WTC11 (cell line): ENCODE measurements around the gene CRELD1. TPM values are rescaled to one million over a fixed set of nuclear protein-coding genes. Genes with fewer than 3 reads are reported as not detected.

Source experiments
- E2F4 ChIP-seq: sonication (generic); formaldehyde crosslinking; IDR thresholded peaks from 2 replicates; pipeline ENCODE4 v1.8.1; 2022; ENCODE audit warnings: low read depth, mild to moderate bottlenecking, moderate library complexity, missing genetic modification reagents, borderline replicate concordance
- EMX1 ChIP-seq: fragments of 250-450 bp; sonication (Bioruptor Pico); IDR thresholded peaks from 2 replicates; pipeline ENCODE4 v1.8.0; 2021; ENCODE audit warnings: mild to moderate bottlenecking
- ERG ChIP-seq: fragments of 250-450 bp; sonication (Bioruptor Pico); IDR thresholded peaks from 2 replicates; pipeline ENCODE4 v1.8.0; 2021; ENCODE audit warnings: mild to moderate bottlenecking
- ESRRA ChIP-seq: sonication (generic); formaldehyde crosslinking; IDR thresholded peaks from 2 replicates; pipeline ENCODE4 v1.8.1; 2022; ENCODE audit warnings: mild to moderate bottlenecking, missing genetic modification reagents, borderline replicate concordance
- ETV6 ChIP-seq: sonication (generic); formaldehyde crosslinking; IDR thresholded peaks from 2 replicates; pipeline ENCODE4 v1.8.1; 2022; ENCODE audit warnings: mild to moderate bottlenecking, missing genetic modification reagents
- FOXK1 ChIP-seq: sonication (generic); formaldehyde crosslinking; IDR thresholded peaks from 2 replicates; pipeline ENCODE4 v1.8.0; 2022; ENCODE audit warnings: mild to moderate bottlenecking, moderate library complexity, missing genetic modification reagents
- JAZF1 ChIP-seq: fragments of 250-450 bp; sonication (Bioruptor Pico); IDR thresholded peaks from 2 replicates; pipeline ENCODE4 v1.9.0; 2021; ENCODE audit warnings: moderate library complexity, mild to moderate bottlenecking, inconsistent platforms
- MXD4 ChIP-seq: fragments of 250-450 bp; sonication (Bioruptor Pico); IDR thresholded peaks from 2 replicates; pipeline ENCODE4 v1.8.0; 2021; ENCODE audit warnings: mild to moderate bottlenecking, moderate library complexity, borderline replicate concordance
- NFYB ChIP-seq: sonication (generic); formaldehyde crosslinking; conservative IDR thresholded peaks from 2 replicates; pipeline ENCODE4 v1.8.0; 2022; ENCODE audit warnings: low read depth, missing genetic modification reagents
- NR1H2 ChIP-seq: sonication (generic); formaldehyde crosslinking; IDR thresholded peaks from 2 replicates; pipeline ENCODE4 v1.9.0; 2021; ENCODE audit warnings: mild to moderate bottlenecking, moderate library complexity, missing genetic modification reagents
- NR2C2 ChIP-seq: sonication (generic); formaldehyde crosslinking; IDR thresholded peaks from 2 replicates; pipeline ENCODE4 v1.8.0; 2022; ENCODE audit warnings: mild to moderate bottlenecking, missing genetic modification reagents
- SMAD4 ChIP-seq: sonication (generic); formaldehyde crosslinking; IDR thresholded peaks from 2 replicates; pipeline ENCODE4 v1.8.0; 2022; ENCODE audit warnings: mild to moderate bottlenecking, missing genetic modification reagents
- TEAD4 ChIP-seq: sonication (generic); formaldehyde crosslinking; IDR thresholded peaks from 2 replicates; pipeline ENCODE4 v1.8.0; 2022; ENCODE audit warnings: mild to moderate bottlenecking, missing genetic modification reagents
- USF2 ChIP-seq: sonication (generic); formaldehyde crosslinking; IDR thresholded peaks from 2 replicates; pipeline ENCODE4 v1.8.1; 2023; ENCODE audit warnings: mild to moderate bottlenecking, missing genetic modification reagents, moderate library complexity
- ZBTB21 ChIP-seq: sonication (generic); formaldehyde crosslinking; IDR thresholded peaks from 2 replicates; pipeline ENCODE4 v1.8.1; 2023; ENCODE audit warnings: mild to moderate bottlenecking, missing genetic modification reagents, borderline replicate concordance
- ZNF121 ChIP-seq: sonication (generic); formaldehyde crosslinking; IDR thresholded peaks from 2 replicates; pipeline ENCODE4 v1.8.0; 2023; ENCODE audit warnings: missing genetic modification reagents
- ZNF232 ChIP-seq: sonication (generic); formaldehyde crosslinking; IDR thresholded peaks from 2 replicates; pipeline ENCODE4 v1.8.0; 2022; ENCODE audit warnings: mild to moderate bottlenecking, missing genetic modification reagents
- ZNF281 ChIP-seq: sonication (generic); formaldehyde crosslinking; IDR thresholded peaks from 2 replicates; pipeline ENCODE4 v1.8.0; 2023; ENCODE audit warnings: mild to moderate bottlenecking, missing genetic modification reagents
- ZNF671 ChIP-seq: fragments of 250-450 bp; sonication (Bioruptor Pico); IDR thresholded peaks from 2 replicates; pipeline ENCODE4 v1.8.0; 2021; ENCODE audit warnings: mild to moderate bottlenecking
- ZSCAN18 ChIP-seq: fragments of 250-450 bp; sonication (Bioruptor Pico); IDR thresholded peaks from 2 replicates; pipeline ENCODE4 v2.1.2; 2022; ENCODE audit warnings: mild to moderate bottlenecking, moderate library complexity
- total RNA-seq: library from RNA; stranded (reverse); gene quantifications from 3 replicates; pipeline ENCODE4 v1.2.3, GENCODE V29; 2021
- TF ChIP-seq, protein P1 (sequence below): fragments of 250-450 bp; sonication (Bioruptor Pico); IDR thresholded peaks from 2 replicates; pipeline ENCODE4 v1.9.0; 2021; ENCODE audit warnings: mild to moderate bottlenecking, borderline replicate concordance
- TF ChIP-seq, protein P2 (sequence below): sonication (generic); formaldehyde crosslinking; conservative IDR thresholded peaks from 2 replicates; pipeline ENCODE4 v1.8.1; 2022; ENCODE audit warnings: mild to moderate bottlenecking, missing genetic modification reagents
- TF ChIP-seq, protein P3 (sequence below): fragments of 250-450 bp; sonication (Bioruptor Pico); IDR thresholded peaks from 2 replicates; pipeline ENCODE4 v1.9.0; 2021; ENCODE audit warnings: mild to moderate bottlenecking

CRELD1 gene
- total RNA-seq, 1 experiment from 2014 or later, result 18.8 TPM

- TF ChIP-seq ZNF281 (CRISPR knock-in tag), result no peak
- no peak for TF ChIP-seq ZBTB21 (CRISPR knock-in tag)
- no peak for TF ChIP-seq NR2C2 (CRISPR knock-in tag)
- TF ChIP-seq ETV6 (CRISPR knock-in tag), result peak; percentile 73
- TF ChIP-seq, protein P1, sequence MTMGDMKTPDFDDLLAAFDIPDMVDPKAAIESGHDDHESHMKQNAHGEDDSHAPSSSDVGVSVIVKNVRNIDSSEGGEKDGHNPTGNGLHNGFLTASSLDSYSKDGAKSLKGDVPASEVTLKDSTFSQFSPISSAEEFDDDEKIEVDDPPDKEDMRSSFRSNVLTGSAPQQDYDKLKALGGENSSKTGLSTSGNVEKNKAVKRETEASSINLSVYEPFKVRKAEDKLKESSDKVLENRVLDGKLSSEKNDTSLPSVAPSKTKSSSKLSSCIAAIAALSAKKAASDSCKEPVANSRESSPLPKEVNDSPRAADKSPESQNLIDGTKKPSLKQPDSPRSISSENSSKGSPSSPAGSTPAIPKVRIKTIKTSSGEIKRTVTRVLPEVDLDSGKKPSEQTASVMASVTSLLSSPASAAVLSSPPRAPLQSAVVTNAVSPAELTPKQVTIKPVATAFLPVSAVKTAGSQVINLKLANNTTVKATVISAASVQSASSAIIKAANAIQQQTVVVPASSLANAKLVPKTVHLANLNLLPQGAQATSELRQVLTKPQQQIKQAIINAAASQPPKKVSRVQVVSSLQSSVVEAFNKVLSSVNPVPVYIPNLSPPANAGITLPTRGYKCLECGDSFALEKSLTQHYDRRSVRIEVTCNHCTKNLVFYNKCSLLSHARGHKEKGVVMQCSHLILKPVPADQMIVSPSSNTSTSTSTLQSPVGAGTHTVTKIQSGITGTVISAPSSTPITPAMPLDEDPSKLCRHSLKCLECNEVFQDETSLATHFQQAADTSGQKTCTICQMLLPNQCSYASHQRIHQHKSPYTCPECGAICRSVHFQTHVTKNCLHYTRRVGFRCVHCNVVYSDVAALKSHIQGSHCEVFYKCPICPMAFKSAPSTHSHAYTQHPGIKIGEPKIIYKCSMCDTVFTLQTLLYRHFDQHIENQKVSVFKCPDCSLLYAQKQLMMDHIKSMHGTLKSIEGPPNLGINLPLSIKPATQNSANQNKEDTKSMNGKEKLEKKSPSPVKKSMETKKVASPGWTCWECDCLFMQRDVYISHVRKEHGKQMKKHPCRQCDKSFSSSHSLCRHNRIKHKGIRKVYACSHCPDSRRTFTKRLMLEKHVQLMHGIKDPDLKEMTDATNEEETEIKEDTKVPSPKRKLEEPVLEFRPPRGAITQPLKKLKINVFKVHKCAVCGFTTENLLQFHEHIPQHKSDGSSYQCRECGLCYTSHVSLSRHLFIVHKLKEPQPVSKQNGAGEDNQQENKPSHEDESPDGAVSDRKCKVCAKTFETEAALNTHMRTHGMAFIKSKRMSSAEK (CRISPR knock-in tag), result no peak
- no peak for TF ChIP-seq NFYB (CRISPR knock-in tag)
- no peak; the same call in 1 of the 2 replicates for TF ChIP-seq TEAD4 (CRISPR knock-in tag)
- no peak for TF ChIP-seq JAZF1 (CRISPR knock-in tag)
- TF ChIP-seq ZNF232 (CRISPR knock-in tag), result peak; percentile 79; the same call in 1 of the 2 replicates
- TF ChIP-seq ESRRA (CRISPR knock-in tag), result peak; percentile 67; the same call in 1 of the 2 replicates
- no peak for TF ChIP-seq ZSCAN18 (CRISPR knock-in tag)
- TF ChIP-seq, protein P2, sequence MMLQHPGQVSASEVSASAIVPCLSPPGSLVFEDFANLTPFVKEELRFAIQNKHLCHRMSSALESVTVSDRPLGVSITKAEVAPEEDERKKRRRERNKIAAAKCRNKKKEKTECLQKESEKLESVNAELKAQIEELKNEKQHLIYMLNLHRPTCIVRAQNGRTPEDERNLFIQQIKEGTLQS, result no peak
- TF ChIP-seq ZNF121, result 0 out of 2 replicates have a peak, but pooled peaks have one; percentile 13
- no peak for TF ChIP-seq MXD4
- TF ChIP-seq USF2 (CRISPR knock-in tag), result no peak
- peak; percentile 53 for TF ChIP-seq FOXK1
- TF ChIP-seq ZNF671 (CRISPR knock-in tag), result no peak
- no peak for TF ChIP-seq EMX1 (CRISPR knock-in tag)
- TF ChIP-seq NR1H2 (CRISPR knock-in tag), result no peak
- no peak for TF ChIP-seq E2F4 (CRISPR knock-in tag)
- TF ChIP-seq, protein P3, sequence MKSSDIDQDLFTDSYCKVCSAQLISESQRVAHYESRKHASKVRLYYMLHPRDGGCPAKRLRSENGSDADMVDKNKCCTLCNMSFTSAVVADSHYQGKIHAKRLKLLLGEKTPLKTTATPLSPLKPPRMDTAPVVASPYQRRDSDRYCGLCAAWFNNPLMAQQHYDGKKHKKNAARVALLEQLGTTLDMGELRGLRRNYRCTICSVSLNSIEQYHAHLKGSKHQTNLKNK, result no peak
- no peak for TF ChIP-seq ERG (CRISPR knock-in tag)
- TF ChIP-seq SMAD4, result no peak
These were observed 43.2 kb upstream of the CRELD1 start, which contains the start of gene JAGN1 (continued) for GRCh38 chr3:9890249-9891071.
